ENCODE results near the gene DNAJB9.

- TF ChIP-seq, protein P1, sequence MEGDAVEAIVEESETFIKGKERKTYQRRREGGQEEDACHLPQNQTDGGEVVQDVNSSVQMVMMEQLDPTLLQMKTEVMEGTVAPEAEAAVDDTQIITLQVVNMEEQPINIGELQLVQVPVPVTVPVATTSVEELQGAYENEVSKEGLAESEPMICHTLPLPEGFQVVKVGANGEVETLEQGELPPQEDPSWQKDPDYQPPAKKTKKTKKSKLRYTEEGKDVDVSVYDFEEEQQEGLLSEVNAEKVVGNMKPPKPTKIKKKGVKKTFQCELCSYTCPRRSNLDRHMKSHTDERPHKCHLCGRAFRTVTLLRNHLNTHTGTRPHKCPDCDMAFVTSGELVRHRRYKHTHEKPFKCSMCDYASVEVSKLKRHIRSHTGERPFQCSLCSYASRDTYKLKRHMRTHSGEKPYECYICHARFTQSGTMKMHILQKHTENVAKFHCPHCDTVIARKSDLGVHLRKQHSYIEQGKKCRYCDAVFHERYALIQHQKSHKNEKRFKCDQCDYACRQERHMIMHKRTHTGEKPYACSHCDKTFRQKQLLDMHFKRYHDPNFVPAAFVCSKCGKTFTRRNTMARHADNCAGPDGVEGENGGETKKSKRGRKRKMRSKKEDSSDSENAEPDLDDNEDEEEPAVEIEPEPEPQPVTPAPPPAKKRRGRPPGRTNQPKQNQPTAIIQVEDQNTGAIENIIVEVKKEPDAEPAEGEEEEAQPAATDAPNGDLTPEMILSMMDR (IDR thresholded peaks at IDR 0.05) = no peak
- no peak for TF ChIP-seq POLR2A (IDR thresholded peaks at IDR 0.05)
These were observed 28.2 kb upstream of the DNAJB9 start for GRCh38 chr7:108541478-108541877.
